NT2/D1 (cell line): ENCODE results near the gene STMP1.

ENCODE experiments used
- SUZ12 ChIP-seq: IDR thresholded peaks from 2 replicates; pipeline ENCODE4 v1.6.1; 2011; ENCODE audit not compliant: insufficient read length, insufficient read depth; ENCODE audit errors: extremely low read depth
- YY1 ChIP-seq: IDR thresholded peaks from 2 replicates; pipeline ENCODE4 v1.6.1; 2011; ENCODE audit not compliant: insufficient read length, insufficient read depth
- ZNF274 ChIP-seq: IDR thresholded peaks from 2 replicates; pipeline ENCODE4 v1.6.1; 2011; ENCODE audit warnings: mild to moderate bottlenecking, low read depth, low read length

- TF ChIP-seq YY1 (no peak), ZNF274 (no peak), SUZ12 (no peak)
Observed at GRCh38 chr7:135693558-135693957, 31.2 kb downstream of the STMP1 start.
